ENCODE measurements around the gene PRKAA1.

- TF ChIP-seq CTCF (IDR thresholded peaks at IDR 0.05): no peak
- no peak for TF ChIP-seq E2F1 (CRISPR knock-in tag; IDR thresholded peaks at IDR 0.05)
- TF ChIP-seq SMAD4 (CRISPR knock-in tag; IDR thresholded peaks at IDR 0.05): no peak
- TF ChIP-seq ZNF138 (CRISPR knock-in tag; conservative IDR thresholded peaks at IDR 0.05): no peak
- no peak for TF ChIP-seq IRF2 (CRISPR knock-in tag; IDR thresholded peaks at IDR 0.05; ENCODE audit: borderline replicate concordance, low read depth)
- TF ChIP-seq AFF4 (CRISPR knock-in tag; IDR thresholded peaks at IDR 0.05; ENCODE audit: borderline replicate concordance): no peak
- TF ChIP-seq ATF3 (CRISPR knock-in tag; conservative IDR thresholded peaks at IDR 0.05): no peak
- no peak for TF ChIP-seq ZNF532 (CRISPR knock-in tag; IDR thresholded peaks at IDR 0.05; ENCODE audit: borderline replicate concordance)
- TF ChIP-seq E2F4 (CRISPR knock-in tag; IDR thresholded peaks at IDR 0.05; ENCODE audit: borderline replicate concordance, low read depth): no peak
- no peak for TF ChIP-seq ETV6 (CRISPR knock-in tag; IDR thresholded peaks at IDR 0.05)
- TF ChIP-seq CREB1 (CRISPR knock-in tag; IDR thresholded peaks at IDR 0.05): no peak
Observed at GRCh38 chr5:40784027-40784653, 14.0 kb downstream of the PRKAA1 start.

Data from WTC11 (cell line).